Panc1 (cell line): Measurements from ENCODE around the gene CEP104.

Experiments
- POLR2AphosphoS5 ChIP-seq: IDR thresholded peaks from 2 replicates; pipeline ENCODE4 v1.6.1; 2012; ENCODE audit warnings: mild to moderate bottlenecking, low read depth, low read length, moderate library complexity
- REST ChIP-seq, 2 experiments: IDR thresholded peaks; 2 replicates each; pipeline ENCODE4 v1.6.1; 2011 to 2012; ENCODE audit warnings: low read depth in 2 of 2, control low read depth in 1 of 2, low read length in 1 of 2, mild to moderate bottlenecking in 1 of 2, moderate library complexity in 1 of 2; ENCODE audit not compliant: insufficient read depth in 1 of 2
- SIN3A ChIP-seq: IDR thresholded peaks from 2 replicates; pipeline ENCODE4 v1.6.1; 2012; ENCODE audit warnings: low read depth, mild to moderate bottlenecking, low read length, moderate library complexity, borderline replicate concordance; ENCODE audit not compliant: insufficient read depth
- TCF7L2 ChIP-seq: IDR thresholded peaks from 2 replicates; pipeline ENCODE4 v1.6.1; 2011; ENCODE audit warnings: mild to moderate bottlenecking, low read depth, low read length, inconsistent platforms
- TF ChIP-seq, protein P1 (sequence below): fragments of 450-650 bp; IDR thresholded peaks from 2 replicates; pipeline ENCODE4 v1.5.1; 2017; ENCODE audit warnings: mild to moderate bottlenecking

- TF ChIP-seq, protein P1, sequence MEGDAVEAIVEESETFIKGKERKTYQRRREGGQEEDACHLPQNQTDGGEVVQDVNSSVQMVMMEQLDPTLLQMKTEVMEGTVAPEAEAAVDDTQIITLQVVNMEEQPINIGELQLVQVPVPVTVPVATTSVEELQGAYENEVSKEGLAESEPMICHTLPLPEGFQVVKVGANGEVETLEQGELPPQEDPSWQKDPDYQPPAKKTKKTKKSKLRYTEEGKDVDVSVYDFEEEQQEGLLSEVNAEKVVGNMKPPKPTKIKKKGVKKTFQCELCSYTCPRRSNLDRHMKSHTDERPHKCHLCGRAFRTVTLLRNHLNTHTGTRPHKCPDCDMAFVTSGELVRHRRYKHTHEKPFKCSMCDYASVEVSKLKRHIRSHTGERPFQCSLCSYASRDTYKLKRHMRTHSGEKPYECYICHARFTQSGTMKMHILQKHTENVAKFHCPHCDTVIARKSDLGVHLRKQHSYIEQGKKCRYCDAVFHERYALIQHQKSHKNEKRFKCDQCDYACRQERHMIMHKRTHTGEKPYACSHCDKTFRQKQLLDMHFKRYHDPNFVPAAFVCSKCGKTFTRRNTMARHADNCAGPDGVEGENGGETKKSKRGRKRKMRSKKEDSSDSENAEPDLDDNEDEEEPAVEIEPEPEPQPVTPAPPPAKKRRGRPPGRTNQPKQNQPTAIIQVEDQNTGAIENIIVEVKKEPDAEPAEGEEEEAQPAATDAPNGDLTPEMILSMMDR, result no peak
- no peak for TF ChIP-seq POLR2AphosphoS5
- no peak for TF ChIP-seq REST (IDR thresholded peaks at IDR 0.05; ENCODE audit: insufficient read depth in 1 of 2, low read depth in 2 of 2, low read length in 1 of 2)
- TF ChIP-seq TCF7L2, result no peak
- no peak for TF ChIP-seq SIN3A
Measured at GRCh38 chr1:3787745-3788605, 69.0 kb downstream of the CEP104 start.
